ENCODE data around the gene HYI.

Gene HYI

DNA sequence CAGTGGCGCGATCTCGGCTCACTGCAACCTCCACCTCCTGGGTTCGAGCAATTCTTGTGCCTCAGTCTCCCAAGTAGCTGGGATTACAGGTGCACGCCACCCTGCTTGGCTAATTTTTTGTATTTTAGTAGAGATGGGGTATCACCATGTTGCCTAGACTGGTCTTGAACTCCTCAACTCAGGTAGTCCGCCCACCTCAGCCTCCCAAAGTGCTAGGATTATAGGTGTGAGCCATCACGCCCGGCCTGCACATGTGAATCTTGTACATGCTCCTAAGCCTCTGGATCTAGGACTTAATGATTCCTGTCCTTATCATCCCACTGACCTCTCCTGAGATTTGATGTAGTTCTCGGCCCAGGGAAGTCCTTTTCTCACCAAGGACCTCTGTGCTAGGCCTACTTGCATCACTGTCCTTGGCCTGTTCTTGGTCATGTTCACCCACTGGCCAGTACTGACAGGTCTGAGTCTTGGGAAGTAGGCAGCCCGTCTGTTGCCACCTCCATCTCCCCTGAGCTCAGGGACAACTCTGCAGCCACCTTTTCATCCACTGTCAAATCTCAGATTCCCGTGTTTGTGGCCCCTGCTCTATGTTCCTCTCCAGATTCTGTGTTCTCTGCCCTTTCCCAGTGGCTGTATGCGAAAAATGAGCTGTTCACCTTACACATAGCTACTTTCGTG lies 9.4 kb downstream of the HYI start:
- no peak for DNase-seq

DNA sequence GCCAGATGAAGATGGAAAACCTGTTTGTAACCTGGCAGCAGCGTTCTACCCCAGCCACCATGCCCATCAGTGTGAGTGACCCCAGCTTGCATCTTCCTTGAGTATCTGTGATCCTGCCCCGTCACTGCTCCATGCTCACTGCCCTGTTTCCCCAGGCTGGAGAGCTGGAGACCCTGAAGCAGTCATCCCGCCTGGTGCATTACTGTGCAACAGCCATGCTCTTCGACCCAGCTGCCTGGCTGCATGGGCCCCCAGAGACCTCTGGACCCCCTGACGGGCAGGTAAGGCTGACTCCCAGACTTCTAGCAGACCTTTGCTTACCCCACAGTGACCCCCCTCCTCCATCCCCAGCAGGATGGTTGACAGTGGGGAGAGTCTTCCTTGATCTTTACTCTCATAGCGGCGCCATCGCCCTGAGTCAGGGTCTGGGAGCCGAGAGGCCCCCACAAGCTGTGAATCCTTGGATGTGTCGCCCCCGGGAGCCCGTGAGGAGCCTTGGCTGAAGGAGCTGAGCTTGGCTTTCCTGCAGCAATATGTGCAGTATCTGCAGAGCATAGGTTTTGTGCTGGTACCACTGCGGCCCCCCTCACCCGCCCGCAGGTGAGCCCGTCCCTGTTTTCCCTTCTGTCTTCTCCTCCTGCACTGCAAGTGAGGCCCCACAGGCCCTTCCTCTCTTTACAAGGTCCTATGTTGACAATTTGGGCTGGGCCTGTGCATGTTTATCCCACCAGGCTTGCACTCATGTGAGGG lies 10.4 kb downstream of the HYI start:
- no peak for DNase-seq

- DNase-seq: no peak
Observed at GRCh38 chr1:43442756-43443155, 11.0 kb downstream of the HYI start.

DNA sequence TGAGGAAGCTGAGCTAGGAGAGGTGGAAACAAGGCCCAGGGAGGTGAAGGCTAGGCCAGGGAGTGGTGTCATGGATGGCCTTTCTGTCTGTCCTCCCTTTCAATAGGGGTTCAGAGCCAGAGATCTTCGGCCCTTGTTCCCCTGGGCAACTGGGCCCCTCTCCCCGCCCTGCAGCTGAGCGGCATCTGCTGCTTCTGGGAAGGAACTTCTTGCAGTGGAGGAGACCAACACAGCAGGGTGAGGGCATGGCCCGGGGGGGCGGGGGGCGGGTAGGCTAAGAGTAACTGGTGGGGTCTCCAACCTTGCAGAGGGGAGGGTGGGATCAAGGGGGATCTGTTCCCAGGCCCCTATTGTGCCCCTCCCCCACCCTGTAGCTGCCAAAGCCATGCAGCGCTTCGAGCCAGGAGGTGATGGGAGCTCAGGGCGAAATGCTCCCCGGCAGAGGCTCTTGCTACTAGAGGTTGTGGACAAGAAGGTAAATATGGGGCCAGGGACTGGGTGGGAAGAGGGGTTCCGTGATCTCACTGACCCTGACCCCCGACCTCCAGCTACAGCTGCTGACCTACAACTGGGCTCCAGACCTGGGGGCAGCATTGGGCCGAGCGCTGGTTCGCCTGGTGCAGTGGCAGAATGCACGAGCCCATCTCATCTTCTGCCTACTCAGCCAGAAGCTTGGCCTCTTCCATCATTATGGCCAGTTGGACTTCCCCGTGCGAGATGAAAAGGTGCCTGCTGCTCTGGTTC lies 11.7 kb downstream of the HYI start:
- no peak for DNase-seq

DNA sequence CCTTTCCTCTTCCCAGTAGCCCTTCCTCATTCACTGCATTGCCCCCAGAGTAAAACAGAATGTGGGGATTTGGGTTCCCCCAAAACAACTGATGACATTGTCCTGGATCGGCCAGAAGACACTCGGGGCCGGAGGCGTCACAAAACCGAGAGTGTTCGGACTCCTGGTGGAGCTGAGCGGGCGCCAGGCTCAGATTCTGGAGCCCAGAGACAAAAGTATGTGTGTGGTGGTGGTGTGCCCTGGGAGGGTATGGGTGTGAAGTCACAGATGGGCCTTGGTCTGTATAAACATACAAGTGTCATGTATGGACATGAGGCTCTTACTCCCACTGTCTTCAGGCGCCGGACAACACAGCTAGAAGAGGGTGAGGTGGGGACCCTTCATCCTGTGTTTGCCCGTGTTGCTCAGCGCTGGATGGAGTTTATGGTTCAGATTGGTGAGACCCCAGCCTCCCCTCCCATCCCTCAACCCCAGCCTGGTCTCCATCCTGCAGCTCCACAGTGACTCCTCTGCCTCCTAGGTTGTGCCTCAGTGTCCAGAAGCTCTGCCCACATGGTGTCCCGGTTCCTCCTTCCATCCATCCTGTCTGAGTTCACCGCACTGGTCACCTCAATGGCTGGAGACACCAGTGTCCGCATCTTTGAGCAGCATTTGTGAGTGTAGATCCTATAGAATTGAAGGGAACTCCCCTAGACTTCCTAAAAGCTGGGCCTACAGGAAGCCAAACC lies 12.4 kb downstream of the HYI start:
- DNase-seq: no peak

GRCh38 chr1:43440358-43440757 lies 13.4 kb downstream of the HYI start:
- no peak for DNase-seq

- DNase-seq: no peak
Observed at GRCh38 chr1:43439781-43440180, 13.9 kb downstream of the HYI start.

- no peak for DNase-seq
Observed at GRCh38 chr1:43438953-43439581, 14.7 kb downstream of the HYI start.

DNA sequence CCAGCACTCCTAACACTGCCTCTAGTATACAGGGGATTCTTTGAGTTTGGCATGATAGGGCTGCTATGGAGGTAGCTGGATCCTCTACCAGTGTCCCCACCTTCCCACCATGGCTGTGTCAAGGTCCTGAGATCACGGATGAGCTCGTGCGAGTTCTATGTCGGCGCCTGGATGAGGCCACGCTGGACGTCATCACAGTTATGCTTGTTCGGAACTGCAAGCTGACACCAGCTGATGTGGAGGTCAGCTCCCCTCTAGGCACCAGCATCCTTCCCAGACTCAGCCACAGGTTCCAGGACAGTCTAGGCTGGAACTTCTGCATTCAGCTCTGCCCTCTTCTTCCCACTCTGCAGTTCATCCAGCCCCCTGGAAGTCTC lies 15.2 kb downstream of the HYI start:
- DNase-seq: no peak

- no peak for DNase-seq
Observed at GRCh38 chr1:43438006-43438405, 15.7 kb downstream of the HYI start.

- DNase-seq: no peak
Observed at GRCh38 chr1:43437031-43437973, 16.4 kb downstream of the HYI start.

GRCh38 chr1:43436371-43436770 lies 17.4 kb downstream of the HYI start:
- DNase-seq: no peak

DNA sequence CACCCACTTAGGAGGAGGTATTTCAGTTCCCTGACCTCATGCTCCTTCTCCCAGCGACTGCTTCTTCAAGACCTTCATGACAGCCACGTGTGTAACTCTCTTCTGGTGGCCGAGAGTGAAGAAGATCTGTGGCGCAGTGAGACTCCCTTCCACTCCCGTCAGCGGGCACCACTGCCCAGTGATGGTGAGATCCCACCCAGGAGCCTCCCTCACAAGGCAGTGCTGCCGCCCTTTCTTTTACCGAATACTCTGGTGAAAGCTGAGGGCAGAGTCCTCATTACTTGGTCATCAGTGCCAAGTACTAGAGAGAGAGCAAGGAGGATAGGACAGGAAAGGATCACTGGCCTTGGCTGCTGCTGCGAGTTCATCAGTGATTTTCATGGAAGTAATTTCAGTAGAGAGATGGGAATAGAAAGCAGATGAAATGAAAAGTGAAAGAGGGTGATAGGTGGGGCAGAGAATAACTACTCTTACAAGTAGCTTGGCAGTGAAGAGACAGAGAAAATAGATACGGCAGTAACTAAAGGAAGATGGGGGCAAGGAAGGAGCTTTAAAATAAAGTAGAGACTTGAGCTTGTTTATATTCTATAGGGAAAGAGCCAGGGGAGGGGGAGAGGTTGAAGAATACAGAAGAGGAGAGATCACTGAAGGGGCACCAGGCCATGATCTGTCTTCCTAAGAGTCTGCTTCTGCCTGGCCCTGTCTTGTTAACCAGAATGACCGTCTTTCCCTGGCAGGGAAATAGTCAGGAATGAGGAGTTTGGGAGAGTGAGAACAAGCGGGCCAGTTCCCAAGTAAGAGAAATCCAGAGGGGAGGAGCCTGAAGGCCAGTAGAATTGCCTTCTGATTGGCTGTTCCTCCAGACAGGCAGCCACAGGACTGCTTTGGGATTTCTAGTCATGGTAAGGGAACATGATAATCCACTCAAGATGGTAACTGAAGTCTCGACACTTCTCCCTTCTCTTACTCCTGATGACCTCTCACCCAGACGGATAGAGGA lies 18.3 kb downstream of the HYI start:
- DNase-seq: no peak

GRCh38 chr1:43434256-43434655 lies 19.5 kb downstream of the HYI start:
- DNase-seq: no peak

DNA sequence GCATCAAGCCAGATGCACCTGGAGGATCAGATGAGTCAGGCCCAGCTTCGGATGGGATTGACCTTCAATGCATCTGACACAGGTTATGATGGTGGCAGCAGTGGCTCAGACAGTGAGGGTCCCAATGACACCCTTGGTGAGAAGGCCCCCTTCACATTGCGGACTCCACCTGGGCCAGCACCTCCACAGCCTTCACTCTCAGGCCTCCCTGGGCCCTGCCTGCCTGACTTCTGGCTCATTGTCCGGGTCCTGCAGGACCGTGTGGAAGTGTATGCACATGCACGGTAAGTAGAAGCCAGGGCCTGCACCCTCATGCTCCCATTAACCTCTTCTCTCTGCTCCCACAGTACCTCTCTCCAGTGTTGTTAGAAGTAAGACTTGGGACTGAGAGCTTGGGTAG lies 20.8 kb downstream of the HYI start:
- DNase-seq: no peak

- no peak for DNase-seq
Observed at GRCh38 chr1:43432171-43432860, 21.4 kb downstream of the HYI start.

- DNase-seq: no peak
Observed at GRCh38 chr1:43431676-43432075, 22.1 kb downstream of the HYI start.

DNA sequence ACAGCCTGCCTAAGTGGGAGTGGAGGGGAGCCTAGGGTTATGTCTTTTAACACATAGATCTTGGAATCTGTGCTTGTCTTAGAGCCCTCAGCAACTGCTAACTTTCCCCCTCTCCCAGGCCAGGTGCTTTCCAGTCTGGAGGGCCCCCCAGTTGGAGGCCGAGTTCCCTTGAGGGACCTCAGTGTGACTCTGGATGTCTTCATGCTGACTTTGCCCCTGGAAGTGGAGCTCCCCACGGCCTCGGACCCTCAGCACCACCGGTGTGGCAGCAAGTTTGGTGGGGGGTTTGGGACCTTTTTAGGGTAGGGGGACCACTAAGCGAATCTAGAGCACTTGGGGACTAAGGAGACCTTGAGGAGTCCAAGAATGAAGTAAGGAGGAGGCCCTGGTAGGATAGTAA lies 22.9 kb downstream of the HYI start:
- no peak for DNase-seq

- DNase-seq: no peak
Observed at GRCh38 chr1:43427941-43428340, 25.8 kb downstream of the HYI start.

GRCh38 chr1:43427524-43427923 lies 26.2 kb downstream of the HYI start:
- no peak for DNase-seq
